GM21737 (cell line): Measurements from ENCODE around the gene ADGB.
"Not testable (repeated sequence)": the region's sequence is repeated elsewhere in the genome, so short reads cannot be mapped to it uniquely, and the experiment has no call there.

Source experiments
- ATAC-seq: cut with Tn5 transposase; IDR thresholded peaks from one replicate; pipeline ENCODE4 v1.9.1; 2021; ENCODE audit warnings: mild to moderate bottlenecking, moderate library complexity; ENCODE audit not compliant: unreplicated experiment

ADGB gene

DNA sequence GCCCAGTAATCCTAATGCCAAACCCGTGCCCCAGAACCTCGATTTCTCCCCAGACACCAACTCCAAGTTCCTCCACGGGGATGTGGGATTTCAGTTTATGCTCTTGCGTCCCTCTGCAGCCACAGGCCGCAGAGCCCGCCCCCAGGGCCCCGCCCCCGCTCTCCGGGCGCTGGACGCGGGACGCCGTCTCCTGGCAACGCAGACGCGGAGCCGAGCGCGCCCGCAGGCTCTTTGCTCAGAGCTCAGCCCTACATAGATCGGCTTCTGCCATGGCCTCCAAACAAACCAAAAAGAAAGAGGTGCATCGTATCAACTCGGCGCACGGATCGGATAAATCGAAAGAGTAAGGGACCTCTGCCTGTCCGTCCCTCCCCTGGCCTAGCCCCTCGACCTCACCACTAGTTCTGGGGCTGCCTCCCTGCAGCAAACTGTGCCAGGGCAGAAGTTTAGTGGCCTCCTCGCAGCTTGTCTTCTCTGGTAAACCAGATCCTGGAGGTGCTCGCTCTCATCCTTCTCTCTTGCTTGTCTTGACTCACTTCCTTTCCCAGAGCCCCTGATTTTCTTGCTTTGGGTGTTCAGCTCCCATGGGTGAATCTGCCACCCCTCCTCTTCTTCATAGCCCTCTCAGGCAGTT lies at the start of gene ADGB:
ADGB (plus strand) TSS at position 201 of the 634 bp plus-strand sequence; CDS start at position 270, 69 bp downstream.
- ATAC-seq, result no peak

DNA sequence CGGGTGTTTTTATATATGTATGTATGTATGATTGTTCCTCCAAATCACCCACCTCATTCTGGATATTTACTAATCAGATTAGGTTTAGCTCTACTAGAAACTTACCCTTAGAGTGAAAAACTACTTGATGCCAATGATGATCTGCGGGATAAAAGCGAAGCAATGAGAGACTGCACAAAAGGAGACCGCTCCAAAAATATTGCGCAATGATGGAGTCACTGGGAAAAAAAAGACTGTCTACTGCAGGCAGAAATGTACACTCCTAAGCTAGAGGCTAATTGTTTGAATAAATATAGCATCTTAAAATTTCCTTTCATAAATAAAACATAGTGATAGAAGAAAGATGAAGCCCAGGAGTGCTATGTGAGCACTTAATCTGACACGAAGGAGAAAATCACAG lies 47.9 kb upstream of the ADGB start:
- ATAC-seq, result no peak

DNA sequence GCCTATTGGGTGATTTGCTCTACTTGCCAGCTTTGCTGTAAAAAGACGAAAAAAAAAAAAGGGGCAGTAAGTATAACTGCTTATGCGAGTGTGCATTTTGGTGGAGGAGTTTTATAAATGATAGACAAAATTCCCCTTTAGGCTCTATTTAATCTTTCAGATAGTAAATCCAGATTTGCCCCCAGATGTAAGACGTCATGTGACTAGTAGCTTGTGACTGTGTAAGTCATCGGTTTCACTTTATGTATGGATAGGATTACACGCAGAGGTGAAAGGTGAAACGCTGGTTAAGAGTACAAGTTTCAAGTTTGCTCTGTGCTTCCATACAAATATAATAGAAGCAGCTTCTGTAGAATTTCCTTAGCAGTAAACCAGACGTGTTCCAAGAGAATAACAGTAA lies 47.2 kb upstream of the ADGB start:
- ATAC-seq, result no peak

DNA sequence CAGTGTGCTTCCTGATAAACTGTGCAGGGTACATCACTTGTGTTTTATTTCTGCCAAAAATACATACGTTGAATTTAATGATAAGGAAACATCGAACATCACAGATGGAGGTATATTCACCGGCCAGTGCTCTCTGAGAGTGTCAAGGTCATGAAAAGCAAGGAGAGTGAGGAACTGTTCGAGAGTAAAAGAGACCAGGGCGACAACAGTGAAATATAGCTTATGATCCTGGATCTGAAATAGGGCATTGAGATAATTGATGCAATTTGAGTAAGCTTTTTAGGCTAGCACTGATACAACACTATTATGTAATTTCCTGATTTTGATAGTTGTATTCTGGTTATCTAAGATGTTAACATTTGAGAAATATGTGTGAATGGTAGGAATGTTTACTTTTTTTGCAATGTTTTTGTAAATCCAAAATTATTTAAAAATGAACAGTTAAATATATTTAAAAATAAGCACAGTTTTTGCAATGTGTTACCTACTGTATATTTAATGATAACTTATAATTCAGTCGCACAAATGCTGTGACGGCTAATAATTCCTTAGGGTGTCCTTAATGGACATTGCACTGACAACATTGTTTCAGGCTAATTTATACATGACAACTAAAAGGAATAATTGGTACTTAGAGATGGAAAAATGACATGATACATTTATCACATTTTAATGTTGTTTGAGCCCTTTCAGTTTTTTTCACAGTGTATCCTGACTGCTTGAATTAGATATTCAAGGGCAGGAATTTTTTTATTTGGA lies 45.2 kb upstream of the ADGB start:
- ATAC-seq, result no peak

DNA sequence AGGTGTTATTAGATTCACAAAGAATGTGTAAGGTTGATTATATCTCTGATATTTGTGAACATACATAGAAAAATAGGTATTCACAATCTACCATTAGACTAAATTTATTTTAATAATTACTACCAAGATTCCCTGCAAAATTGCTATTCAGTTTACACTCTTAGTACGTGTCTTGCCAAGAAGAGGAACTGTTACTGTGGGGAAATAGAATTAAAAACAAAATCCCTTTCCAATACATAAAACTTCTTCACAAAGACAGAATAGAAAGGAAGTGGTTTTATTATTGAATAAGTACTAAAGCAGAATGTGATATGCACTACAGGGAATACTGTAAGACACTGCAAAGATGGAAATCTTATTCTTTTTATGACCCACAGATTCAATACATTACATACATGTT lies 38.2 kb upstream of the ADGB start:
- ATAC-seq, result no peak

DNA sequence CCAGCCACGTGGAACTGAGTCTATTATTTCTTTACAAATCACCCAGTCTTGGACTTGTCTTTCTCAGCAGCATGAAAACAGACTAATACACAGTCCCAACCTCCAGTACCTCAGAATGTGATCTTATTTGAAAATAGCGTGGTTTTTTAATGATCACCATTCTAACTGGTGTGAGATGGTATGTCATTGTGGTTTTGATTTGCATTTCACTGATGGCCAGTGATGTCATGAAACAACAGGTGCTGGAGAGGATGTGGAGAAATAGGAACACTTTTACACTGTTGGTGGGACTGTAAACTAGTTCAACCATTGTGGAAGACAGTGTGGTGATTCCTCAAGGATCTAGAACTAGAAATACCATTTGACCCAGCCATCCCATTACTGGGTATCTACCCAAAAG lies 32.1 kb upstream of the ADGB start:
- not testable (repeated sequence) for ATAC-seq

DNA sequence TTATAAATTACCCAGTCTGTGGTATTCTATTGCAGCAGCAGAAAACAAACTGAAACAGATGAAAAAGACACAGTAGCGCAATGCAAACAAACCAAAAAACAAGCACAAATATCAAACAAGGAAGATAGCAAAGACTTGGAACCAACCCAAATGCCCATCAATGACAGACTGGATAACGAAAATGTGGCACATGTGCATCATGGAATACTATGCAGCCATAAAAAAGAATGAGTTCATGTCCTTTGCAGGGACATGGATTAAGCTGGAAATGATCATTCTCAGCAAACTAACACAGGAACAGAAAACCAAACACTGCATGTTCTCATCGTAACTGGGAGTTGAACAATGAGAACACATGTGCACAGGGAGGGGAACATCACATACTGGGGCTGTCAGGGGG lies 30.2 kb upstream of the ADGB start:
- ATAC-seq, result not testable (repeated sequence)

DNA sequence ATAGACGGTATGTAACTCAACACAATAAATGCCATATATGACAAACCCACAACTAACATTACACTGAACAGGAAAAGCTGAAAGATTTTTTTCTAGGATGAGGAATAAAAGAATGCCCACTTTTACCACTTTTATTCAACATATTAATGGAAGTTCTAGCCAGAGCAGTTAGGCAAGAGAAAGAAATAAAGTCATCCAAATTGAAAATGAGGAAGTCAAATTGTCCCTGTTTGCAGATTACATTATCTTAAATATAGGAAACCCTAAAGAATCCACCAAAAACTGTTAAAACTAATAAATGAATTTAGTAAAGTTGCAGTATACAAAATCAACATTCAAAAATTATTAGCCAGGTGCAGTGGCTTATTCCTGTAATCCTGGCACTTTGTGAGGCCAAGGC lies 24.6 kb upstream of the ADGB start:
- no peak for ATAC-seq

DNA sequence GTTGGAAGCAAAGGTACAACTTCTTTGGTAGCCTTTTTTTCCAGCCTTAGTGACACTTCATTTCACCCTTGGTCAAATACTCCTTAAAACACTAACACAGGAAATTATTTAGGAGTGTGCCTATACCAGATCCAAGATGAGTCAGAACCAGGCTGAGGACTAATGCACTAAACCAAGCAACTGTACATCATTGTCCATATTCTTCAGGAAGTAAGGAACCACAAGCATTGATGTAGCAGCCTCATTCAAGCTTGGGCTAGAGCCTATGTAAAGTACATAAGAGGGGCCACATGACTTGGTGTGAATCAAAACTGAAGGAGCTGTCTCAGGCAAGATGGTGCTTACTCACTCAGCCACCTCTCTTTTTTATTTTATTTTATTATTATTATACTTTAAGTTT lies 20.7 kb upstream of the ADGB start:
- ATAC-seq, result no peak

DNA sequence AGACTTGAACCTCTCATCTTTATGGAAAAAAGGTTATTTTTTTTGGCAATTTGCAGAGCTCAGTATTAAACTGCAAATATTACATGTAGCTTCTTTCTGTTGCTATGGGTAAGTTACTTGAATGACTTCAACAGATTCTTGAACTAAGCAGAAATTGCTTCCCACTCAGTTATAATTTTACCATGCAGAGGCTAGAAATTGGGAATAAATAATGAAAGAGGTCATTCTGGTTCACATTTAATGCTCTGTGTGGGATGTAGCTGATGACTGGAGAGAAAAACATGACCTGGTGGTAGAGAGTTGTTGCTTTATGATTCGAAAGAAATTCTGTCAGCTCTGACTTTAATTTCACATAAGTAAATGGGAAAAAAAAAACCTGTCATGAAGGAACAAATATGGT lies 16.8 kb upstream of the ADGB start:
- no peak for ATAC-seq

DNA sequence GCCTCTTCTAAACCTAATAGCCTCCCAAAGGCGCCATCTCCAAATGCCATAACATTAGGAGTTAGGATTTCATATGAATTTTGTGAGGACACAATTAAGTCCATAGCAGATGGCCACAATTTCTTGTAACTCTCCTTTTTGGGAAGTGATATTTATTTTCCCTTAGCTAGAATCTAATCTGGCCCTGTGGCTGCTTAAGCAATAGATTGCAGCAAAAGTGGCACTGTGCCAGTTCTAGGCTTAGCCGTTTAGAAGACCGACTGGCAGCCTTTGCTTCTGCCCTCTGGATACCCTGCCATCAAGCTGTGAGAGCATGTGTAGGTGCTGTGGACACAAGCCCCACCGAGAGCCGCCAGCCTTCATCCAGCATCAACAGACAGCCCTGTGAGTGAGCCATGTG lies 15.9 kb upstream of the ADGB start:
- no peak for ATAC-seq

DNA sequence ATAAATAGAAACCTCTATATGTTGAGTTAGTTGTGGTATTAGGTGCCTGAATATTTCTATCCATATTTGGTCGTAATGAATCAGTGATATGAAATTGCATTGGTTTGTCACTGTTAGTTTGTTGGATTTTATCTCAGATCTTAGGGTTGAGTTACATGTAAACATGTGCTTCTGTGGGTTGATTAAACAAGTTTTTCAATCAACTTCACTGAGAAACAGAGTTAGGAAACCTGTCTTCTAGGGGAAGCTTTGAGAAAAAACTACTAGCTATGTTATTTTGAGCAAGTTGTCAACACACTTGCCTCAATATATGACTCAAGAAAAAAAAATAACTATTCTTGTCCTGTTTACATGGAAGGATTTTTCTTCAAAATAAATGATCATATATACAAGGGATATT lies 14.8 kb upstream of the ADGB start:
- ATAC-seq, result no peak

DNA sequence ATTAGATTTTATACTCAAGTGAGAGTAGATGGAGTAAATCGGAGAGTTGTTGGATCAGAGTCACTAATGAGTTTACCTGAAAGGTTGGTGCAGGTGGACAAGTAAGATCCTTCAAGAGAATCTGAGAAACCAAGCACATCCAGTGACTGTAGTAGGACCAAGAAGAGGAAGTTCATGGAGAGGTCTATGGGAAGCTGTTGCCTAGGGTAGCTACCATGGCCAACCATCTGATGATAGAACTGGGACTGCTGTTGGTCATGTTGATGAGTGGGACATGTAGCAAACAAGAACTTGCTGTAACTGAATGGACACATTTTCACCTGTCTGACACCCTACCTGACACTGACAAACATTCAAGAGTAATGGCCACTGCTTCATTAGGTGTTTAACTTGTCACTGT lies 11.3 kb upstream of the ADGB start:
- no peak for ATAC-seq

DNA sequence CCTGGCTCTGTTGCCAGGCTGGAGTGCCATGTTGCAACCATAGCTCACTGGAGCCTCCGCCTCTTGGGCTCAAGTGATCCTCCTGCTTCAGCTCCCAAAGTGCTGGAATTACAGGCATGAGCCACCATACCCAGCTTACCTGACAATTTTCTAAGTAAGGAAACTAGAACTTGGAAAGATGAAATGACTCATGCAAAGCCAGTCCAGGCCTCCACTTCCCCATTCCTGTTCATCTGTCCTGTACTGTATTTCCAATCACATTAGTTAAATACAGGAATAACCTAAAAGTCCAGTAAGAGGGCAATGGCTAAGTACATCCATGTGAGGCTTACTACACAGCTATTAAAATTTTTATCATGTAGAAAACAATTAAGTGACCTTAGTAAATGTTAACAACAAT lies 8.3 kb upstream of the ADGB start:
- ATAC-seq, result no peak

DNA sequence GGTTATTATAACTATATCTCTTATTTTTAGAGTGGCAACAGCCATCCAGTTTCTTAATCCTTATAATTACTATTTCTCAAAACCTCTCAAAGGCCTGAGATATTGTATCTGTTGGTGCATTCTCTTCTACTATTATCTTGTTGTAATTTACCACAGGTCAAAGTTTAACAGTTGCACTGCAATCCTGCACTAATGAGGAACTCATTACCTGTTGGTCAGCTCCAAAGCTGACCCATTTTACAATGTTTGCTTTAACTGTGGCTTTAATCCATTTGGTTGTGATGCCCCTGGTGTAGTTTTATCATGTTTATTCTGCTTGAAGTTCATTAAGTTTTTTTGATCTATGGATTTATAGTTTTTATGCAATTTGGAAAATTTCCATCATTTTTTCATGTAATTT lies 6.3 kb upstream of the ADGB start:
- no peak for ATAC-seq

DNA sequence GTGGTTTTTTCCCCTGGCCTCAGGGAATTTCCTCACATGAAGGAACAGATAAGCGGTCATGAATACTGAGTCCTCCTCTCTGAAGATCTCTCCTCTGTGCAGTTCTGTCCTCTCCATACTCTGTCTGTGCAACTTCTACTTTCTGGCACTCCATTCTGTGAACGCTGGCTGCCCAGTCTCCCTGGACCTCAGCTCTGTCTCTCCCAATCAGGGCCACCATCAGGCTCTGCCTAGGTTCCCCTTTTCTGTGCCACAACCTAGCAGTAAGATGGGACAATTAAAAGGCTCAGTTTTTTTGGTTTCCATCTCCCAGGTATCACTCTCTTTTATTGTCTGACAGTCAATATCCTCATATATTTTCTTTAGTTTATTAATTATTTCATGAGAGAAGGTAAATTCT lies 4.8 kb upstream of the ADGB start:
- no peak for ATAC-seq

DNA sequence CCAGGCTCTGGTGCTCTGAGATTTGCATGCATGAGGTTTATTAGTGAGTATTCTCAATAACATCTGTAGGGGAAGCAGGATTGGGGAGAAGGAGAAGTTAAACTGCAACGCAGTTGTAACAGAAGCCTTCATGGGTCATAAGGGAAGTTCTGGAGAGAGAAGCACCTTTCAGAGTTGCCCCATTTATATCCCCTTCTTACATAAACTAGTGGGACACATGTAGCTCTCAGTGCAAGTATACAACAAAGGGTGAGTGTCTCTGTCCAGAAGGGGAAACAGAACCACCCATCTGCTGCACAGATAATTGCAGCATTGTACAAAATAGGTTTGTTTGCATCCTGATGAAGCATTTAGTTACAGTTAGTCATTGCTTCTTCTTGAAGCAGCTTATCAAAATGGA lies 4.3 kb upstream of the ADGB start:
- ATAC-seq, result no peak

DNA sequence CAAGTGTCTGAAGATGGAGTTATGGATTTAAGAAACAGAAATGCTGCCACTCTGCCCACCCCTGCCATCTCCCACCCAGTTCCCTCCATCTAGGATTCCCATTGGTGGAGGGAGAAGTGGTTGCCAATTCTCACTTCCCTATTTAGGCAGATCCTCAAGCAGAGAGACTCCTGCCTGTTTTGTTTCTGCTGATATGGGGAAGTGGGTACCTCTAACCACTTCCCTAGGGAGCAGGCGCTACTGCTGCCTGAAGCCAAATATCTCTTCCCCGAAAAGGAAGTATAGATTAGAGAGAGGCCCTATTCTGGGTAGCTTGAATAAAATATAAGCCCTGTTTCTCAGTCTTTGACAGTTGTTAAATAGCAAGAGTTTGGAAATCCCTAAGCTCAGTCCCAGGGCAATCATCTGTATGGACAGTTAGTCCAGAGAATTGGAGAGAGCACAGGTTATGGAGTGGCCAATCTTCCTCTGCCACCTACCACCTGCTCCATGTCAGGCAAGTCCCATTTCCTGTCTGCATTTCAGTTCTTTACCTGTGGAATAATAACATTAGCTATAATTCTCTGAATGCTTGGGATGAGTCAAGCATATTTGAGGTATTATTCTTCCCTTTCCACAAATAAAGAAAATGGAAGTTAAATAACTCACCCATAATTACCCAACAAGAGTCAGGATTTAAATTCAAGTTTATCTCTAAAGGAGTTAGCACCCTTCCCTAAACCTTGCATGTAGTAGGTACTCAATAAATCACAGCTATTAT lies 2.6 kb upstream of the ADGB start:
- no peak for ATAC-seq

DNA sequence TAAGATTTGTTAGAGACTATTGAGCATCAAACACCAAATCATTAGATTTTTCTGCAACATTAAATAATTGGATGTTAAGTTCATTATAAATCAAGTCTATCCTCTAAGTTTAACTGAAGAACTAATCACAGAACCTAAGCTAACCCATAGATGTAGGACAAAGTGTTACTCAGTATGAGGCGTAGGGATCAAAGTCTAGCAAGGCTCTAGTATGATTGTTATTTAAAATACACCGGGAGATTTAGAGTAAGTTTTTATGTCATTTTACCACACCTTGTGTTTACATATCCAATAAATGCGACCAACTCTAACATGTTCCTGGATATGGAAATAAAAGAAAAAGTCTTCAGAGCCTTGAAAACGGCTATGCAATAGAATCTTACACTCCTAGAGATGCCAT lies 2.6 kb downstream of the ADGB start:
- ATAC-seq, result no peak

DNA sequence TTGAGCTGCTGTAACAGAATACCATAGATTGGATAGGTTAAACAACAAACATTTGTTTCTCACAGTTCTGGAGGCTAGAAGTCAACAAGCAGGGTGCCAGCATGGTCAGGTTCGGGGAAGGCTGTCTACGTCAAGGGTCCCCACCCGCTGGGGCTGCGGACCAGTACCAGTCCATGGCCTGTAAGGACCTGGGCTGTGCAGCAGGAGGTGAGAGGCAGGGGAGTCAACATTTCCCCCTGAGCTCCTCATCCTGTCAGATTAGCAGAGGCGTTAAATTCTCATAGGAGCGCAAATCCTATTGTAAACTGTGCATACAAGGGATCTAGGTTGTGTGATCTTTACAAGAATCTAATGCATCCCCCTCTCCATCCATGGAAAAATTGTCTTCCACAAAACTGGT lies 3.8 kb downstream of the ADGB start:
- no peak for ATAC-seq

DNA sequence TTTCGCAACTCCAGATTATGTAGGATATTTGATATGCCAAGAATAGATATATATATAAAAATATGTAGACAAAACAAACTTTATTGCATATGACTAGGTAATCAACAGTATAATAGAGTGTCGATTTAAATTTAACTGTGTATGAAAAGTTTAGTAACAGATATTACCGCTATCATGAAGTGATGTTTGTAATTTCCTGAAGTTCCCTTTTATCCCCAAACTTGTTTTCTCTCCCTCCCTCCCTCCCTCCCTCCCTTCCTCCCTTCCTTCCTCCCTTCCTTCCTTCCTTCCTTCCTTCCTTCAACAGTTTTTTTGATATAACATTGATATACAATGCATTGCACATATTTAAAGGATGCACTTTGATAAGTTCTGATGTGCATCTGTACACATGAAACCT lies 15.2 kb downstream of the ADGB start:
- ATAC-seq, result no peak

DNA sequence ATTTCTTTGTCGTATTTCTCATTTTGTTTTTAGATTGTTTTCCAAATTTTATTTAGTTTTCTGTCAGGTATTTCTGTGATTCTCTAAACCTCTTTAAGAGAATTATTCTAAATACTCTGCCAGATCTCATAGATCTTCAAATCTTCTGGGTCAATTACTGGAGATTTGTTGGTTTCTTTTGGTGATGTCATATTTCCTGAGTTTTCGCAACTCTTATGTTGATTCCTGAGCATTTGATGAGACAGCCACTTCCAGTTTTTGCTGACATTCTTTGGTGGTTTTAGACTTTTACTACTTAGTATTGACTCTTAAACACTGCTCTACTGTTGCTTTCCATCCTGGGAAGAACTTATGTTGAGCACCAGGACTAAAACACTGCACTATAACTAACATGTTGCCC lies 21.9 kb downstream of the ADGB start:
- ATAC-seq, result no peak
